Osteoblast (primary cell): Measurements from ENCODE around the gene SLC9A5. TPM values are rescaled to one million over a fixed set of nuclear protein-coding genes. Genes with fewer than 3 reads are reported as not detected.

ENCODE experiments used
- DNase-seq: peaks from one replicate; pipeline ENCODE4 v3.0.0; 2011; ENCODE audit warnings: low spot score, mixed read lengths; ENCODE audit not compliant: insufficient read length; ENCODE audit errors: missing footprints
- H2AFZ ChIP-seq: 2 replicates; pipeline ENCODE4 v1.6.0; 2011; ENCODE audit warnings: mild to moderate bottlenecking, low read length
- H3K27ac ChIP-seq: 2 replicates; pipeline ENCODE4 v1.5.1; 2011; ENCODE audit warnings: mild to moderate bottlenecking, low read depth, low read length, moderate library complexity
- H3K27me3 ChIP-seq: 2 replicates; pipeline ENCODE4 v1.6.0; 2012; ENCODE audit warnings: mild to moderate bottlenecking, control low read depth, inconsistent platforms, low read length, moderate library complexity; ENCODE audit not compliant: insufficient read depth
- H3K36me3 ChIP-seq: 2 replicates; pipeline ENCODE4 v1.5.1; 2011; ENCODE audit warnings: mild to moderate bottlenecking, low read length, control low read depth, moderate library complexity; ENCODE audit not compliant: insufficient read depth
- H3K4me1 ChIP-seq: 2 replicates; pipeline ENCODE4 v1.5.1; 2011; ENCODE audit warnings: mild to moderate bottlenecking, low read length, control low read depth, moderate library complexity; ENCODE audit not compliant: insufficient read depth
- H3K4me2 ChIP-seq: 2 replicates; pipeline ENCODE4 v1.6.0; 2011; ENCODE audit warnings: mild to moderate bottlenecking, low read length; ENCODE audit not compliant: insufficient read depth
- H3K4me3 ChIP-seq: fragments of 200-600 bp; sonication (generic); 3 replicates; pipeline ENCODE4 v1.5.1; 2012; ENCODE audit warnings: mild to moderate bottlenecking, low read length, inconsistent platforms; ENCODE audit not compliant: insufficient read depth
- H3K79me2 ChIP-seq: 2 replicates; pipeline ENCODE4 v1.6.0; 2012; ENCODE audit warnings: mild to moderate bottlenecking, low read length, control low read depth, inconsistent platforms; ENCODE audit not compliant: insufficient read depth
- H3K9me3 ChIP-seq: 2 replicates; pipeline ENCODE4 v1.5.1; 2011; ENCODE audit warnings: low read depth, low read length, control low read depth
- H4K20me1 ChIP-seq: 2 replicates; pipeline ENCODE4 v1.6.0; 2012; ENCODE audit warnings: mild to moderate bottlenecking, low read length, control low read depth; ENCODE audit not compliant: insufficient read depth
- CTCF ChIP-seq: IDR thresholded peaks from 2 replicates; pipeline ENCODE4 v1.5.1; 2011; ENCODE audit warnings: mild to moderate bottlenecking, low read depth, low read length, moderate library complexity; ENCODE audit errors: extremely low read depth
- total RNA-seq: library from RNA; depleted of rRNA; stranded (reverse); fragments of >200 nt; gene quantifications from 2 replicates; pipeline ENCODE4 v1.2.3, GENCODE V29; 2012

SLC9A5 gene
- total RNA-seq, 1 donor: 3.6 TPM

- H3K4me3 ChIP-seq: peak overlapping the region; percentile 94
- peak overlapping the region; percentile 61 for H3K27ac ChIP-seq
- H3K36me3 ChIP-seq: no peaks in the 10 kb centered on the region
- peak overlapping the region; percentile 84 for H3K4me2 ChIP-seq
- peak; percentile 87 for DNase-seq
- peaks cover 45% of the 10 kb centered on the region for H3K79me2 ChIP-seq
- H4K20me1 ChIP-seq: no peaks in the 10 kb centered on the region
- peaks cover 76% of the 10 kb centered on the region for H3K4me1 ChIP-seq
- H3K27me3 ChIP-seq: no peaks in the 10 kb centered on the region
- peak overlapping the region; percentile 50 for H2AFZ ChIP-seq
- no peak for TF ChIP-seq CTCF
- H3K9me3 ChIP-seq: no peaks in the 10 kb centered on the region
These were observed 3.1 kb upstream of the SLC9A5 start for GRCh38 chr16:67245674-67246080.

- DNase-seq: peak; percentile 96
- Histone ChIP-seq H3K9me3 (no peaks in the 10 kb centered on the region), H3K4me3 (peak overlapping the region; percentile 94), H2AFZ (peak overlapping the region; percentile 50), H3K79me2 (peaks cover 45% of the 10 kb centered on the region), H3K27me3 (no peaks in the 10 kb centered on the region), H4K20me1 (no peaks in the 10 kb centered on the region), H3K4me2 (peak overlapping the region; percentile 84), H3K4me1 (peaks cover 71% of the 10 kb centered on the region), H3K36me3 (no peaks in the 10 kb centered on the region), H3K27ac (peak overlapping the region; percentile 61)
- peak; percentile 41 for TF ChIP-seq CTCF
These were observed 2.6 kb upstream of the SLC9A5 start for GRCh38 chr16:67246081-67246755.

- no peaks in the 10 kb centered on the region for H3K27me3 ChIP-seq
- H3K79me2 ChIP-seq: peaks cover 43% of the 10 kb centered on the region
- no peak for TF ChIP-seq CTCF
- H3K9me3 ChIP-seq: no peaks in the 10 kb centered on the region
- no peaks in the 10 kb centered on the region for H4K20me1 ChIP-seq
- H3K27ac ChIP-seq: peak overlapping the region; percentile 61
- peak; percentile 69 for DNase-seq
- peaks cover 65% of the 10 kb centered on the region for H3K4me1 ChIP-seq
- no peaks in the 10 kb centered on the region for H3K36me3 ChIP-seq
- peak overlapping the region; percentile 84 for H3K4me2 ChIP-seq
- H3K4me3 ChIP-seq: peak overlapping the region; percentile 94
- H2AFZ ChIP-seq: no peak overlapping the region
These were observed 2.0 kb upstream of the SLC9A5 start for GRCh38 chr16:67246756-67247191.

GRCh38 chr16:67247192-67248072 lies 1.3 kb upstream of the SLC9A5 start, which contains the start of gene FHOD1:
Gene FHOD1 (minus strand): TSS chr16:67247481. CDS start chr16:67247410, 71 bp downstream.
- Histone ChIP-seq H3K9me3 (no peaks in the 10 kb centered on the region), H4K20me1 (no peaks in the 10 kb centered on the region), H3K4me3 (peak within 1 kb of the TSS; percentile 94), H3K79me2 (peaks cover 37% of the 10 kb centered on the region), H3K4me2 (peak within 1 kb of the TSS; percentile 84), H3K27me3 (no peaks in the 10 kb centered on the region), H3K4me1 (peaks cover 59% of the 10 kb centered on the region), H3K27ac (peak within 1 kb of the TSS; percentile 61), H3K36me3 (no peaks in the 10 kb centered on the region), H2AFZ (peak within 1 kb of the TSS; percentile 57)
- DNase-seq: peak; percentile 99
- no peak for TF ChIP-seq CTCF
